ENCODE results near the gene STRADA.

The STRADA gene

GRCh38 chr17:63659850-63660249 is 81.7 kb downstream of the STRADA start:
- no peak for TF ChIP-seq CTCF (conservative IDR thresholded peaks at IDR 0.05; ENCODE audit: control insufficient read depth, insufficient read depth, low read depth, low read length)
- no peak for DNase-seq (ENCODE audit: low read depth)
- H3K4me3 ChIP-seq (ENCODE audit: control insufficient read depth, low read depth, low read length): no peak overlapping the region

- DNase-seq (ENCODE audit: low read depth): no peak
- no peak for TF ChIP-seq CTCF (conservative IDR thresholded peaks at IDR 0.05; ENCODE audit: control insufficient read depth, insufficient read depth, low read depth, low read length)
- H3K4me3 ChIP-seq (ENCODE audit: control insufficient read depth, low read depth, low read length): no peak overlapping the region
These were observed 83.2 kb downstream of the STRADA start for GRCh38 chr17:63658366-63658765.

- no peak overlapping the region for H3K4me3 ChIP-seq (ENCODE audit: control insufficient read depth, low read depth, low read length)
- TF ChIP-seq CTCF (conservative IDR thresholded peaks at IDR 0.05; ENCODE audit: control insufficient read depth, insufficient read depth, low read depth, low read length): no peak
- DNase-seq (ENCODE audit: low read depth): no peak
These were observed 83.8 kb downstream of the STRADA start for GRCh38 chr17:63657786-63658185.

- DNase-seq (ENCODE audit: low read depth): no peak
- no peak for TF ChIP-seq CTCF (conservative IDR thresholded peaks at IDR 0.05; ENCODE audit: control insufficient read depth, insufficient read depth, low read depth, low read length)
- H3K4me3 ChIP-seq (ENCODE audit: control insufficient read depth, low read depth, low read length): no peak overlapping the region
These were observed 88.5 kb downstream of the STRADA start for GRCh38 chr17:63653050-63653449.

Measured in fibroblast of mammary gland (primary cell).